GM21825 (cell line): ENCODE measurements around the gene GBP4.
A peak's percentile ranks its signal among the peaks of the same experiment; 100 is the strongest.
"Not testable (repeated sequence)": the region's sequence is repeated elsewhere in the genome, so short reads cannot be mapped to it uniquely, and the experiment has no call there.

Experiments used
- ATAC-seq: cut with Tn5 transposase; IDR thresholded peaks from one replicate; pipeline ENCODE4 v1.9.1; 2021; ENCODE audit warnings: mild to moderate bottlenecking, moderate library complexity; ENCODE audit not compliant: unreplicated experiment

GBP4 gene

DNA sequence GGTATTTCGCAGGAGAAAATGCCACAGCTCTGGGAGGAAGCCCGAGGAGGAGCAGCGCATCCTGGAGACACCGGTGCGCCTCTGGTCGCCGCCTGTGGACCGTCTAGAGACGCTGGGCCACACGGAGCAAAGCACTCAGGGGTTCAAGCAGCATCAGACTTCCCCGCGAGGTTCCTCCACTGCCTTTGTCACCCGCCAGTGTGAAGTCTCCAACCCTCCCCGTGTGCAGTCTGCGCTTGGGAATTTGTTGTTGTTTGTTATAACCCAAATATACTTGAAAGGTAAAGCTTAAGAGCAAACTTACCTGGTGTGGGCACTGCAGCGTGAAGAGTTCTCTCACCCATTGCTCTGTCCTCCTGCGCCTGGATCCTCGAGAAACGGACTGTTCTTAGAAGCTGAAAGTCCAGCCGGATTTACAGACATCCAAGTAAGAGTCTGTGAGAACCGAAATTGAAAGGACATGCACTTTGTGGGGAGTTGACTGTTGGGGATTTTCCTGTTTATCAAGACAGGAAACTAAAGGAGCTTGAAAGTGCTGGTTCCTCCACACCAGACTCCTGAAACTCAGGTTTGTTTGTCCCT is at the start of gene GBP4:
TSS of gene GBP4 (minus strand) at position 452 of the 582 bp plus-strand sequence. CDS start at position 344, 108 bp downstream.
- peak; percentile 58 for ATAC-seq

GRCh38 chr1:89243046-89243445 is 44.3 kb upstream of the GBP4 start:
- no peak for ATAC-seq

GRCh38 chr1:89221341-89221740 is 22.6 kb upstream of the GBP4 start:
- ATAC-seq, result no peak

- ATAC-seq, result not testable (repeated sequence)
Measured at GRCh38 chr1:89219851-89220250, 21.1 kb upstream of the GBP4 start.

- not testable (repeated sequence) for ATAC-seq
Measured at GRCh38 chr1:89218941-89219340, 20.2 kb upstream of the GBP4 start.

- ATAC-seq, result no peak
Measured at GRCh38 chr1:89213347-89213746, 14.6 kb upstream of the GBP4 start.

DNA sequence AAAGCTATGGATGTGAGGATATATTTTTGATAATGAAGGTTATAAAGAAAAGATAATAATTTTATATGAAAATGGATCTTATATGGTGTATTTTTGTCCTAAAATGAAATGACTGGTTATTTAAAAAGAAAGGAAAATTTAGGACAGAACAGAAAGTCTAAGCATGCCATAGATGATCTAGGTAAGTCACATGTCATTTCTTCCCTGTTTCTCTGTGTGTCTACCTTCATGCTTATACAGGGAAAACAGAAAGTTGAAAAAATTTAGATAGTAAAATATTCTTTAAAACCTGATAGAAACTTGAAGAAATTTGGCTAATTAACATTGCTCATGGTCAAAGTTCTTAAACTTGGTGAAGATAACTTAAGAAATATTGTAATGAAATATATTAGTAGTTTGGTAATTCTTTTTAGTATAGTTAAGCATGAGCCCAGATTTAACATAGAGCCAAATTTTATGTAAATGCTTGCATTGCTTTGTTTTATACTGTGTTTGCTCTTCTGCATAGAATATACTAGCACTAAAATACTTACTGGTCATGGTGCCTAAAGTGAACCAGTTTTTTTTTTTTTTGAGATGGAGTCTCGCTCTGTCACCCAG is 12.4 kb upstream of the GBP4 start:
- ATAC-seq, result no peak

DNA sequence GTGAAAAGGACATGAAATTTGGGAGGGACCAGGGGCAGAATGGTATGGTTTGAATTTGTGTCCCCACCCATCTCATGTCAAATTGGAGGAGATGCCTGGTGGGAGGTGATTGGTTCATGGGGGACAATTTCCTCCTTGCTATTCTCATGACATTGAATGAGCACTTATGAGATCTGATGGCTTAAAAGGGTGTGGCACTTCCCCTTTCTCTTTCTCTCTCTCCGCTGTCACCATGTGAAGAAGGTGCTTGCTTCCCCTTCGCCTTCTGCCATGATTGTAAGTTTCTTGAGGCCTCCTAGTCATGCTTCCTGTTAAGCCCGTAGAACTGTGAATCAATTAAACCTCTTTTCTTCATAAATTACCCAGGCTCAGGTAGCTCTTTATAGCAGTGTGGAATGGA is 7.6 kb upstream of the GBP4 start:
- ATAC-seq, result no peak

DNA sequence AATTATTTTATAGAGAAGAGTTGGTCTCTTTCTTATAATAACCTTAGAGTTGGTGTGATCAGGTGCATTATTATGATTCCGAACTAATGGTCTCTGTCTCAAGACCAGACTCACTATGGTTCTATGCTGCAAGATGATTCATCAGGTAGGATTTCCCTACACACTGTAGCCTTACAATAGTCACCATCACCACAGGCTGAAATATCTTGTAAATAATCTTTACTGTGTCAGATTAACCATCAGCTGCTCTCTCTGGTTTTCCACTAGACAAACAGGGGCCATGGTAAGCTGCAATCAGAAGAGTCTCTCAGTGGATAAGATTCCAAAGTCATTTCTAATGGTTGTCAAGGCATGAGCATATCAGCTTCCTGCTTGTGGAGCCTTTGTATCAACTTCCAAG is 4.4 kb upstream of the GBP4 start:
- no peak for ATAC-seq

DNA sequence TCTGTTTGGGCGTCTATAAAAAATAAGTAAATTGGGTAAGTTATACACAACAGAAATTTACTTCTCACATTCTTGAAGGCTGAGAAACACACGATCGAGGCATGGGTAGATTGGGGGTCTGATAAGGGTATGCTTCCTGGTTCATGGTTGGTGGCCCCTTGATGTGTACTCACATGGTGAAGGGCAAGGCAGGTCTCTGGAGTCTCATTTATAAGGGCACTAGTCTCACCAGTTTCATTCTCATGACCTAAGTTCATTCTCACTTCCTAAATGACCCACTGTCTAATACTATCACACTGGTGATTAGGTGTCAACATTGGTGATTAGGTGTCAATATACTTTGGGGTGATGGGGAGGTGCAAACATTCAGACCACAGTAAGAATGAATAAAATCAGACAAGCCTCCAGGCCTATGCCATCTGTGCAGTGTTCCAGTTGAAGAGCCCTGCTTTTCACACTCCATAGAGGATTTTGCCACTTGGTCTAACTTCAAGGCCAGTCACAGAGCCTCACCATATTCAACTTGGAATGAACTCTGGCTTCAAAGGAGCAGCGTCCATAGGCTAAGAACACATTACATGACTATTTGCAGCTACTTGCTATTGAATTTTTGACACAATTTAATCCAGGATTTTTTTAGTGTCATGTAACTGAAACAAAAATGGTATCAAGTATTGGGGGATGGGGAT is 2.5 kb upstream of the GBP4 start:
- ATAC-seq, result peak; percentile 67

GRCh38 chr1:89200663-89201062 is 1.9 kb upstream of the GBP4 start:
- no peak for ATAC-seq

GRCh38 chr1:89199525-89200031 is 836 bp upstream of the GBP4 start:
- no peak for ATAC-seq

GRCh38 chr1:89198081-89198480 is 661 bp downstream of the GBP4 start:
- no peak for ATAC-seq

DNA sequence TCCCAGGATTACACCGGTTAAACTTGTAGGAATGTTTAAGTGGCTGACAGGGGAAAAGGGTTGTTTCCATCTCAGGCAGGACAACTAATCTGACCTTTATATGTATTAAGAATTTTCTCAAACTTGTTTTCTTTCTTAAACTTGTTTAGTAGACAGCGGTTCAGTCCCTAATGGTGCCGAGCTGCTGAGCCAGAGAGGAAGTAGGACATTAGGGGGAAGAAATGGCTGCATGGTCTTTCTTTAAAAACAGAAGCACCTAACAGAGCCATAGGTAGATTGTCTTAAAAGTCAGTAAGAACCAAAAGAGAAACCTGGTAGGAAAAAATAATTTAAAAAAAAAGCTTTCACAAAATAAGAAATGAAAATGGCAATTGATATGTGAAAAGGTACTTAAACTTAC is 3.3 kb downstream of the GBP4 start:
- ATAC-seq, result no peak

DNA sequence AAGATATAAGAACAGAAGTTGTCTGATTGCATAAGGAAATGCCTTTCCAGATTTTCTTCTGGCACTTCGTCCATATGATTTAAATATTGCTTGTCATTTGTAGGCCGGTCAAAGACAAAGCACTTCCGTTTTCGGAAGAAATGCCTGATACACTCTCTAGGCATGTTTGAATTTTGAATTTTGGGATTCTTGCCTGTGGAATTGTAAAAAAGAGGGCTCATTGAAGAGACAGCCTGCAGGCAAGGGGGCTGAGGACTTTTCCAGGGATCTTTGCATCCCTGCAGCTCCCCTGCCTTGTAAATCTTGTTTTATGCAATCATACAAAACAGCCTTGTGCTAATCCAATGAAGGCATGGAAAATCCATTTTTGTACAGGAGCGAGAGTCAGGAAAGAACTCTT is 7.4 kb downstream of the GBP4 start:
- ATAC-seq, result no peak

GRCh38 chr1:89190017-89190416 is 8.7 kb downstream of the GBP4 start:
- no peak for ATAC-seq

- ATAC-seq, result no peak
Measured at GRCh38 chr1:89179343-89179742, 19.4 kb downstream of the GBP4 start.

DNA sequence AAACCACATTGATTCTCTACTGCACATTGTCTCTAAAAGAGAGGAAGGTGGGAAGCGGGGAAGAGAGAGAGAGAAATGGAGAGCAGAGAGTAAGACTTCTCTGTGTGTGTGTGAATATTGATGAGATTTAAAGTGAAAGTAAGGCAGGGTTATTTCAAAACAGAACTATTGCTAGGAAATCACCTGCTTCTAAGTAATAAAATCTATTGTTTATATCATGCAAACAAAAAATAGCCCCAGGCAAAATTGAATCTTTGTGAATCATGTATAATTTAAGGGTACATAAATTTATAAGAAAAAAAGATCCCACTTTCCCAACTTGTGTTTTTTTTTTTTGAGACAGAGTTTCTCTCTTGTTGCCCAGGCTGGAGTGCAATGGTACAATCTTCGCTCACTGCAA is 21.8 kb downstream of the GBP4 start:
- no peak for ATAC-seq

GRCh38 chr1:89175601-89176256 is 23.0 kb downstream of the GBP4 start, which contains the start of gene GBP7:
GBP7 (minus strand) TSS chr1:89176003; CDS start chr1:89171935, 4,068 bp downstream.
- no peak for ATAC-seq

- no peak for ATAC-seq
Measured at GRCh38 chr1:89174491-89174890, 24.3 kb downstream of the GBP4 start.

DNA sequence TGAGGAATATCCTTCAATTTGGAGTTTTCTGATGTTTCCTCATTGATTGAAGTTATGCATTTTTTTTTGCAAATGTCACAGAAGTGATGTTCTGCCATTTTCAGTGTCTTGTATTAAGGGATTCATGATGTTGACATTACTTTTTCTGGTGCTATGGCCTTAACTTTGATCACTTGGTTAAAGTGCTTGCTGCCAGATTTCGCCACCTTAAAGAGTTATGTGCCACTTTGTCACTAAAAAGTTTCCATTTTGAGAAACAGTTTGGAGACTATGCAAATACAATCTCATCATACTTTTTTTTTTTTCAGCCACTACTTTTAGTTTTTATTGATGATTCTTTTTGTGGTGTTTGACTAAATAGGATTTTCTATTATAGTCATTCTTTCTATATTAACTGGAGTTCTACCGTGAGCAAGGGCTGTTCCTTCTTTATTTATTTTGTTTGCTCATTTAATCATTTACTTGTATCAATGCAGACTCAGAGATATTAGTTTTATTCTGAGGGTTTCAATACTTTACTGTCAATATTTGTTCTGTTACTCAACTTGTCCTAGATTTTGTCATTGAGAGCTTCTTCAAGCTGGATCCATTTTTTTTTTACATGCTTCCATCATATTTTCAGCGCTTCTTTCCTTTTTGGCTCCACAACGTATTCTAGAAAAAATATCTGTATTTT is 26.1 kb downstream of the GBP4 start:
- no peak for ATAC-seq
